PFSK-1 (cell line): ENCODE data around the gene AGMO.

Source experiments
- FOXP2 ChIP-seq: optimal IDR thresholded peaks from 2 replicates; pipeline ENCODE3; 2011; ENCODE audit warnings: borderline replicate concordance, control low read depth, inconsistent platforms; ENCODE audit not compliant: insufficient read depth; ENCODE audit errors: extremely low read length, extremely low read depth
- POLR2AphosphoS5 ChIP-seq: IDR thresholded peaks from 2 replicates; pipeline ENCODE4 v1.6.1; 2012; ENCODE audit warnings: low read depth, mild to moderate bottlenecking, control low read depth, low read length, moderate library complexity
- SIN3A ChIP-seq: IDR thresholded peaks from 2 replicates; pipeline ENCODE4 v1.6.1; 2012; ENCODE audit warnings: mild to moderate bottlenecking, low read length, moderate library complexity, borderline replicate concordance; ENCODE audit not compliant: insufficient read depth
- TAF1 ChIP-seq: IDR thresholded peaks from 2 replicates; pipeline ENCODE4 v1.6.1; 2012; ENCODE audit warnings: low read length, control low read depth, borderline replicate concordance; ENCODE audit not compliant: insufficient read depth
- TF ChIP-seq, protein P1 (sequence below), 2 experiments: IDR thresholded peaks; 2 replicates each; pipeline versions ENCODE4 v1.6.1 to v1.8.0; 2011 to 2012; ENCODE audit warnings: low read depth in 2 of 2, low read length in 2 of 2, control low read depth in 1 of 2, inconsistent platforms in 1 of 2, mild to moderate bottlenecking in 1 of 2, moderate library complexity in 1 of 2; ENCODE audit not compliant: insufficient read depth in 1 of 2

The AGMO gene

DNA sequence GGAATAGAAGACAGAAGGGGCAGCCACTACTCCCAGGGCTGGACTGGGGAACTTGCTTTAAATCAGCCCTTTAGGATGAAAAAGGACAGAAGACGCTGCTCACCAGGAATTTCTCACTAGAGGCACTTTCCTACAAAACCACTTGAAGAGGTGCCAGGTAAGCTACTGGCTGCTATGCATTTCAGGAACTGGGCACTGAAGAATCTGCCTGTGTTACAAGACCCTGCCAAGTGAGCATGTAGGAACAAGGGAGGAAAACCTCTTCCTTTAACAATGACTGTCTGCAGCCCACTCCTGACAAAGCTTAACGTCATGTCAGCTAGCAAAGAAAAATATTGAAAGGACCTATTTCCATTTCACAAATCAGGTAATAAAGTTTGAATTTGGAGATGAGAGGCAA lies 5.8 kb upstream of the AGMO start:
- no peak for TF ChIP-seq POLR2AphosphoS5
- TF ChIP-seq FOXP2 = no peak
- no peak for TF ChIP-seq SIN3A
- TF ChIP-seq, protein P1, sequence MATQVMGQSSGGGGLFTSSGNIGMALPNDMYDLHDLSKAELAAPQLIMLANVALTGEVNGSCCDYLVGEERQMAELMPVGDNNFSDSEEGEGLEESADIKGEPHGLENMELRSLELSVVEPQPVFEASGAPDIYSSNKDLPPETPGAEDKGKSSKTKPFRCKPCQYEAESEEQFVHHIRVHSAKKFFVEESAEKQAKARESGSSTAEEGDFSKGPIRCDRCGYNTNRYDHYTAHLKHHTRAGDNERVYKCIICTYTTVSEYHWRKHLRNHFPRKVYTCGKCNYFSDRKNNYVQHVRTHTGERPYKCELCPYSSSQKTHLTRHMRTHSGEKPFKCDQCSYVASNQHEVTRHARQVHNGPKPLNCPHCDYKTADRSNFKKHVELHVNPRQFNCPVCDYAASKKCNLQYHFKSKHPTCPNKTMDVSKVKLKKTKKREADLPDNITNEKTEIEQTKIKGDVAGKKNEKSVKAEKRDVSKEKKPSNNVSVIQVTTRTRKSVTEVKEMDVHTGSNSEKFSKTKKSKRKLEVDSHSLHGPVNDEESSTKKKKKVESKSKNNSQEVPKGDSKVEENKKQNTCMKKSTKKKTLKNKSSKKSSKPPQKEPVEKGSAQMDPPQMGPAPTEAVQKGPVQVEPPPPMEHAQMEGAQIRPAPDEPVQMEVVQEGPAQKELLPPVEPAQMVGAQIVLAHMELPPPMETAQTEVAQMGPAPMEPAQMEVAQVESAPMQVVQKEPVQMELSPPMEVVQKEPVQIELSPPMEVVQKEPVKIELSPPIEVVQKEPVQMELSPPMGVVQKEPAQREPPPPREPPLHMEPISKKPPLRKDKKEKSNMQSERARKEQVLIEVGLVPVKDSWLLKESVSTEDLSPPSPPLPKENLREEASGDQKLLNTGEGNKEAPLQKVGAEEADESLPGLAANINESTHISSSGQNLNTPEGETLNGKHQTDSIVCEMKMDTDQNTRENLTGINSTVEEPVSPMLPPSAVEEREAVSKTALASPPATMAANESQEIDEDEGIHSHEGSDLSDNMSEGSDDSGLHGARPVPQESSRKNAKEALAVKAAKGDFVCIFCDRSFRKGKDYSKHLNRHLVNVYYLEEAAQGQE (IDR thresholded peaks at IDR 0.05; ENCODE audit: insufficient read depth in 1 of 2, low read depth in 2 of 2, low read length in 2 of 2) = no peak
- no peak for TF ChIP-seq TAF1

DNA sequence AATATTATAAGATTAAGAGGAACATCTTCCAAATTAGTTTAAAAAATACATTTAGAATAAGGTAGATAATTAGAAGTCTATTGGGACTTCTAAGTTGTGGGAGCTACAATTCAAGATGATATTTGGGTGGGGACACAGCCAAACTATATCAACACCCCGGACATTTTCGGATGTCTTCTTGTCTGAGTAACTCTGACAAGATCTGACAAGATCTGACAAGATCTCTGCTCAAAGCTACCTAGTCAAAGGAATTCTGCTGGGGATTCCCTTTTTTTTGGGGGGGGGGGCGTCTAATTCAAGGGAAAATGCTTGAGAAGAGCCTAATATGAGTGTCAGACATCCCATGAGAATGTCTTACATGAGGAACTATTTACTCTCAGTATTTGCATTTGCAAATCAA lies 5.2 kb upstream of the AGMO start:
- no peak for TF ChIP-seq SIN3A
- no peak for TF ChIP-seq POLR2AphosphoS5
- TF ChIP-seq, protein P1 (IDR thresholded peaks at IDR 0.05; ENCODE audit: insufficient read depth in 1 of 2, low read depth in 2 of 2, low read length in 2 of 2) = no peak
- no peak for TF ChIP-seq TAF1
- no peak for TF ChIP-seq FOXP2

DNA sequence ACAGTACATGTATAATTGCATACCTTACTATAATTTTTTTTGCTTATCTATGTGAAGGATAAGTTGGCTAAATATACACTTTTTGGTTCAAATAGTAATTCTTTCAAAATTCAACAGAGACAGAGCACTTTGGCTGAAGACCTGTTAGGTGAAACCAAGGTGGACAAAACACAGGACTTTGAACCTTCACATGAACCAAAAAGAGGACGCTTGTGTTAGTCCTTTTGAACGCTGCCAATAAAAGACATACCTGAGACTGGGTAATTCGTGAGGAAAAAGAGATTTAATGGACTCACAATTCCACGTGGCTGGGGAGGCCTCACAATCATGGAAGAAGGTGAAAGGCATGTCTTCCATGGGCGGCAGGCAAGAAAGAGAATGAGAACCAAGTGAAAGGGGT lies 4.7 kb upstream of the AGMO start:
- TF ChIP-seq SIN3A (no peak), POLR2AphosphoS5 (no peak), FOXP2 (no peak), TAF1 (no peak)
- TF ChIP-seq, protein P1 (IDR thresholded peaks at IDR 0.05; ENCODE audit: insufficient read depth in 1 of 2, low read depth in 2 of 2, low read length in 2 of 2) = no peak

DNA sequence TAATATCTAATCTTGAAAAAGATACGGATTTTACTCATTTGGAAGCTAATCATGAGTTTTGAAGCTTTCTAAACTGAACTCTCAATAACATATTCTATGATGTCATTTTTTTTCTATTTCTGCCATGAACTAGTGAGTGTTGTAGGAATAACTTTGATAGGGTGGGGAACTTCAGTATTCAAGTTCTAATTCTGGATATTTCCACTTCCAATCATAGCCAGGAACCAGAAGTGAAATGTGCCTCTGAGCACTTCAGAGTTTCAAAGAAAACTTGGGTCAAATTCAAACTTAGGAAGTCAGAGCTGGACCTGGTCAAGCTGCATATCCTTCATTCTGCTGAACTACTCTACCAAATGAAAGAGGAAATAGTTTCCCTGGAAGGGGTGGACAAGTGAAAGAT lies 847 bp downstream of the AGMO start:
- no peak for TF ChIP-seq POLR2AphosphoS5
- no peak for TF ChIP-seq FOXP2
- TF ChIP-seq TAF1 = no peak
- TF ChIP-seq, protein P1 (IDR thresholded peaks at IDR 0.05; ENCODE audit: insufficient read depth in 1 of 2, low read depth in 2 of 2, low read length in 2 of 2) = no peak
- TF ChIP-seq SIN3A = no peak

DNA sequence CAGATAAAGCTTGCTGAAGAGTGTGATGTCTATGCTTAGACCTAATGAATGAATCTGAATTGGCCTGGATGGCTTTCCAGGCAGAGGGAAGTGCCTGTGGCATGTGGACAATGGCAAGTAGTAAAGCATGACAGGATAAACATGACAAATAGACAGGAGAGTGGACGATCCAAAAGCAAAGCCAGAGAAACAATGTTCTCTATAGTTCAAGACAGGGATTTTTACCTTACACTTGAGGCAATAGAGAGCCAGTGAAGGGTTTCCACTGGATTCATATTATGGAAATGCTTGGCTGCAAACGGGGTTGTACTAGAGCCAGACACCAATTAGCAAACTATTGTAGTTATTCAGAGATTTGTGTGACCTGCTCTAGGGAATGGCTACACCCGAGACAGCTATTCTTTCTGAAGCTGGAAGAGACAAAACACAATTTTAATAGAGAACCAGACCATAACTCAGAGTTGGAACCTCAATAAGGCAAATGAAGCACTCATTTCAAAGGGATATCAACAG lies 2.3 kb downstream of the AGMO start:
- TF ChIP-seq FOXP2 = no peak
- TF ChIP-seq POLR2AphosphoS5 = no peak
- TF ChIP-seq, protein P1 (IDR thresholded peaks at IDR 0.05; ENCODE audit: insufficient read depth in 1 of 2, low read depth in 2 of 2, low read length in 2 of 2) = no peak
- TF ChIP-seq TAF1 = no peak
- no peak for TF ChIP-seq SIN3A
